GM12872 (cell line): ENCODE measurements around the gene RAB20.

Source experiments
- CTCF ChIP-seq: IDR thresholded peaks from 3 replicates; pipeline ENCODE4 v1.5.1; 2011; ENCODE audit warnings: low read depth, mild to moderate bottlenecking, low read length, moderate library complexity; ENCODE audit not compliant: insufficient read depth

The RAB20 gene

GRCh38 chr13:110549795-110550160, 11.7 kb downstream of the RAB20 start:
- no peak for TF ChIP-seq CTCF

DNA sequence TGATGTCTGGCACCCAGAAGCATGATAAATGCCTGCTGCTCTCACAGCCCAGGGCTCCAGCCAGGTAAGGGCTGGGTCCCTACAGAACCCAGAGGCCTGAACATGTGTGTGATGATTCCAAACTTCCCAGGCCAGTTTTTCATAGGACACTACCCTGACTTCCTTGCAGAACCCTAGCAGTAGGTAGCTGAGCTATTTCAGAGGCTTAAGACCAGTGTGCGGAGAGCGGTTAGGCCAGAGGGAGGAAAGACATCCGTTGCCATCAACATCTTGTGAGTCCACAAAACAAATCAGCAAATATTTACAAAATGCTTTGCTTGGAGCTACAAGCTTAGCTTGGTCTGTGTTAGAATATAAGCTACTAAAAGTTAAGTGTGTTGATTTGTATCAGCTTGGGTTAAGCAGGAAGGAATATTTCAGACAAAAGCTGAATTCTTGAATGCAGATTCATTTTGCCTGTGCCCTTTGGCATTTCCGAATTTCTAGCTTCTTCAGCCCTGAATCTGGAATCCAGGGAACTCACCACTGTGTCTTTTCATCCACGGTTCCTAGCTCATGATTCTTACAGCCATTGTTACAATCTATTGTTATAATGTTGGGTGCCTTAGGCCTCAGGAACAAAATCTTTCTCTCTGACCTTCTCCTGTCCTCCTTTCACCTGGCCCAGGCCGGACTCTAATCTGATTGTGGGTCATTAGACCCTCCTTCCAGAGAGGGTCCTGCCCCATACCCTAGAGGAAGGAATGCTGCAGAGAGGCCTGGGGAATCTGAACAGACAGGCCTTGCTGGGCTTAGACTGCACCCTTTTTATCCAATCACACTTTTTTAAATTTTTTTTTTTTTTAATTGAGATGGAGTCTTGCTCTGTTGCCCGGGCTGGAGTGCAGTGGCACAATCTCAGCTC, 12.4 kb downstream of the RAB20 start:
- TF ChIP-seq CTCF = no peak

DNA sequence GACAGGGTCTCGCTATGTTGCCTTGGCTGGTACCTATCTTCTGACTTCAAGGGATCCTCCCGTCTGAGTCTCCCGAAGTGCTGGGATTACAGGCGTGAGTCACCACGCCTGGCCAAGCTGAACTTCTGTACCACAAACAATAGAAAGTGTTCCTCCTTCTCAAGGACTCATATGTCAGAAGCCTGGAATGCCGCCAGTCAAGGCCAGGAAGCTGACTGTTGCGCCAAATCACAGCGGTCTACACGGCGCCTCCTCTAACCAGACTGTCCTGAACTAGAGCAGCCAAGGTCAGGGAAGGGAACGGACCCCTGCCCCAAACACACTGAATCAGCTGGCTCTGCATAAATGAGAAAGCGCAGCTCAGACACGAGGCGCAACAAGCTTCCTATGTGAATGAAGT, 14.6 kb downstream of the RAB20 start:
- no peak for TF ChIP-seq CTCF

- no peak for TF ChIP-seq CTCF
These were observed 15.1 kb downstream of the RAB20 start for GRCh38 chr13:110546378-110546777.

- no peak for TF ChIP-seq CTCF
These were observed 19.2 kb downstream of the RAB20 start for GRCh38 chr13:110542169-110542796.

DNA sequence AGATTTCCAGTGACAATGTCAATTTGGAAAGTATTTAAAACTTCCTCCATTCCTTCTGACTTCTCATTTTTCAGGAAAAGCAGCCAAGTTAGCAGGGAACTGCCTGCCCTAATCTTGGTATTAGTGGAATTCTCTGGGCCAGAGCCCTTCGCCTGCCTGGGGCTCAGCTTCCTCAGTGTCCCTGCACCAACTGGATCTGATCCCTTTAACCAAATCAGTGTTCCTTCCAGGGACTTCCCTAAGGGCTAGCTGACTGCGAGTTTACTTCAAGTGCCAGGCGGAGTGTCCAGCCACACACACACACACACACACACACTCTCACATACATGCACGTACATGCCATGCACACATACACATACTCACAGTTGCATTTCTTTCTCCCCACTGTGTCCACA, 20.0 kb downstream of the RAB20 start:
- no peak for TF ChIP-seq CTCF

GRCh38 chr13:110540871-110541525, 20.5 kb downstream of the RAB20 start:
- no peak for TF ChIP-seq CTCF
